Measurements from ENCODE around the gene GID4.

The GID4 gene

DNA sequence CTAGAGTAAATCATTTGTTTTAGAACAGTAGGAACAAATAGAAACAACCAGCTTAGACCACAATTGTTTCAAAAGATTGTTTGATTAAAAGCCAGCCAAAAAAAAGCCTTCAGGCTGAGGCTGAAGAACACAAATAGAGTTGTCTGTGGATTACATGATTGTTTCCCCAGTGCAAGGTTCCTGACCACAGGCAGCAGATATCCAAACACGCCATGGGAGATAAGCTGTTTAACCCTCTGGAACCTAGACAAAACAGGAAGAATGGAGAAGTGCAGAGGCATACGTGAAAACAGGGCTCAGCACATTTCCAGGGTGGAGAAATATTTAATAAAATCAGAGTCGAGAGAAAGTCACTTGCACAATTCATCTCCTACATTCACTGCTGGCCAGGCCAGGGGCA, 21.2 kb upstream of the GID4 start:
- DNase-seq, result no peak

DNA sequence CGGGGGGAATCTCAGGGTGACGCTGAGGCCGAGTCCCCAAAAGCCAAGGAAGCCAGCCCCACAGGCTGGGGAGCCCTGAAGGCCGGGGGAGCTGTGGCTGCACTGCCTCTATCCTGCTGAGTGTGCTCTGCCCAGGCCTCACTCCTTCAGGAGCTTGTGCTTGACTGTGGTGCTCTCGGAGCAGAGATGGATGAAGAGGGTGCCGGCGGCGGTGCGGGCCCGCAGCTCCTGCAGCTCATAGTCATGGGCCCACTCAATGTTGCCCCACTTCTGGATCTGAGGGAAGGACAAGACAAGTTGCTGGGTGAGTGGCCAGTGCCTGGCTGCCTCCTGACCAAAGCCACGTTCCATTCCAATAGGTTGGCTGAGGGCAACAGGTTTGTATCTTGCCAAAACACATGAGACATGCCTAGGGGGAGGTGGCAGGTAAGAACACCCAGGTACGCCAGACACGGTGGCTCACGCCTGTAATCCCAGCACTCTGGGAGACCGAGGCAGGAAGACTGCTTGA, 20.7 kb upstream of the GID4 start:
- no peak for DNase-seq

DNA sequence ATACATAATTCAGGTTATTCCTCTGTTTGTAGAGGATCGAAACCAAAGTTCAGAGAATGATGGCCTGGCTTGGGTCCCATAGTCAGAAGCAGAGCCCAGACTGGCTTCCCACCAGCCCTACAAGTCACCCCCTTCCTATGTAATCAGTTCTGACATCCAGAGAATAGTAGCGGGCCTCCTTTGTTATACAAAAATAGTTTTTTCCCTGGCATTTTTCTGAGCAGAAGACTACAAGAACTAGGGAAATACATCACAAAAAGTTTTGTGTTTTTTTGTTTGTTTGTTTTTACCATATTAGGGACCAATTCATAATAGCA, 19.4 kb upstream of the GID4 start:
- no peak for DNase-seq

DNA sequence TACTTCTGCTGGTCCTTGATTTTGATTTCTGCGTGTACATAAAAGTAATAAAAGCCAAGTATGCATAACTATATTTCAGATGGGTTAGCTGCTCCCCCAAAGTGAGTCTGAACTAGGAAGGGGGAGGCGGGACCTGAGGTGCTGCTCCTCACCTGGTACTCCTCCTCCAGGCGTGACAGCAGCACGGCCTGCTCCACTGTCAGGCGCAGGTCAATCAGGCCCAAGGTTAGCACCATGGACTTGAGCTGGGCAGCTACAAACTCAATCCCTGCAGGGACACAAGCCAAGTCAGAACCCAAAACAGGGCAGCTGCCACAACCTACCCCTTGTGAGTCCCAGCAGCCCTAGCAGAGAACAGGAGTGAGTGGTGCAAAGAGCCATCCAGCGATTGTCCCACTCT, 18.2 kb upstream of the GID4 start:
- no peak for DNase-seq

DNA sequence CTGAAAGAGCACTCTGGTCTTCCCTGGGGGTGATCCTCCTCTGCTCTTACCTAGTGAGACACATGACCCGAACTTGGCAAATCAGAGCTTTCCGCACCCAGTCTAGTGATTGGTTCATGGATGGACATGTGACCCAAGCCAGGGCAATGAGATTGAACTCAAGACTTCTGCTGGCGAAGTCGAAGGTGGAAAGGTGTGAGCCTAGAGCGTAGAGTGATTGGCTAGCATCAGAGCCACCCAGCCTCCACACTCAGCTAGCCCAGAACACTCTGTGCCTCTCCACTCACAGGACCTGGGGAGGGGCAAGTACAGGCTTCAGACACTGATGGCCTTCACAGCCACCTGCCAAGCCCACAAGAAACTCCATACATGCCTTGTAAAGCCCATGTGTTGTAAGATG, 17.8 kb upstream of the GID4 start:
- no peak for DNase-seq

DNA sequence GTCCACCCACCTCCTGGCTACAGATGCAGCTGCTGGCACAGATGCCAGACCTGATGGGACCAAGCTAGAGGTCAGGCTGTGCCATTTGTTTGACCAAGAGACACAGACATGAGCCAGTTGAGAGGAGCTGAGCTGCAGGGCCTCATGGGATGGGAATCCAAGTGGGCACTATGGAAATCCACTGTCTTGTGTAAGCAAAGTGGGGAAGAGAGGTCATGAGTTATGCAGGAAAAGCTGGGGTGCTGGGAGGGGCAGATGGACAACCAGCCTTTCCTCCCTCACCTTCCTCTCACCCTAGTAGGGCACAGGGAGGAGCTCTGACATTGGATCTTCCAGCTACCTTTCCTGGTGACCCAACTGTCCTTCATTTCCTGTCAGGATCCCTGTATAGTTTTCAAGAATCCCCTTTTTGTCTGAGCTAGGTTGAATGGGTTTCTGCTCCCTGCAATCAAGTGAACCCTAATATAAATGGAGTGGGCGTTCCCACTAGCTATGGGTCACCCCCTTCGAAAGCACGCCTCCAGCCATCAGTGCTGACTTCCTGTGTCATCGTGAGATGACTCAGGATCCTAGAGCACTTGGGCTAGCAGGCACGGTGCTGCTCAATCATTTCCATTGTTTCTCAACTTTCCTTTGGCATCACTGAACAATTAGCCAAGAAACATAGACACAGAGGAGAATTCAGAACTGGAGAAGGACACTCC, 13.8 kb upstream of the GID4 start:
- DNase-seq, result no peak

DNA sequence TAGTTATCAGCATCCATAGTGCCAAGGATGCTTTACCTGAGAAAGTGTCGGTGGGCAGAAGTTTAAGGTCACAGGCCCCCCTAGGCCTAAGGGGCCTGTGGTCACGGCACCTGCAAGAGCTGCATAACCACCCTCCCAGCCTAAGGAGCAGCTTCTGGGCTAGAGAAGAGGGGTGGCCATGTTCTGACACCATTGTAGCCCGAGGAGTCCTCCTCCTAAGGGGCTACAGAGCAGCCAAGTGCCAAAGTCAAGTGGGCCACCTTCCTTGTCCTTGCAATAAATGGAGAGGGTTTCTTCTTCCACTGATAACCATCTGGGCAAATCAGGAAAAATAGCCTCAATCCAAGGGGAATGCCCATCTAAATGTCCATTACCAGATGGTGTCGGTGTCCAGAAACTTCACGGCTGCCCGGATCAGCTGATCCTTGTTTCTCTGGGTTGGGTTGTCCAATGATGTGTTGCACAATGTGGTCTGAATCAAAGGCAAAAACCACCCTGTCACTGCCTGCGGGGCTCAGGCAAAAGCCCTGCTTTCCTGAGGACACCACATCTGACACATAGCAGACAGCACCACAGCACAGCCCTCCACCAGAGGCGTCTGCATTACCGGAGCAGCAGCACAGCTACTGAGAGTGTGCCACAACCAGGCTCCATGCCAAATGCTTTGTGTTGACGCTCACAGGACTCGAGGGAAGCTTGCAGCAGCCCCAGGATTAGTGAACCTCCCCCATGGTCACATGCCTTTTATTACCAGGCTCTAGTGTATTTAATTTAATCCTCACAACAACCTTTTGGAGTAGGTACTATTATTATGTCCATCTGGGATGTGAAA, 13.0 kb upstream of the GID4 start:
- peak; percentile 51 for DNase-seq

DNA sequence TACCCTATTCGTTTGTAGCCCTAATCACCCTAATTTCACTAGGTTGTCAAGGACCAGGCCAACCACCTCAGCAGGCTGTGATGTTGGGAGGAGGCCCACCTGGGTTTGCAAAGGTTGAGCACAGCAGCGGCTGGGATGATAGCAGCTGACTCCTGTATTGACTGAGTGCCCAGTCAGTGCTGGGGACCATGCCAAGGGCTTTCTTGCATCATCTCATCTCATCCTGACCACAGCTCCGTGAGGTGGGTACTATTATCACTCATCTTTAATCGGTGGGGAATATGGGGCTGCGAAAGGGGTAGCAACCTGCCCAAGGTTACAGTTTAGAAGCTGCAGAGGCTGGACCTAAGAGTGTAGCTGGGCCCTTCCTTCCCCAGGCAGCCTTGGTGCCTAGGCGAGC, 11.9 kb upstream of the GID4 start:
- DNase-seq, result peak; percentile 66

DNA sequence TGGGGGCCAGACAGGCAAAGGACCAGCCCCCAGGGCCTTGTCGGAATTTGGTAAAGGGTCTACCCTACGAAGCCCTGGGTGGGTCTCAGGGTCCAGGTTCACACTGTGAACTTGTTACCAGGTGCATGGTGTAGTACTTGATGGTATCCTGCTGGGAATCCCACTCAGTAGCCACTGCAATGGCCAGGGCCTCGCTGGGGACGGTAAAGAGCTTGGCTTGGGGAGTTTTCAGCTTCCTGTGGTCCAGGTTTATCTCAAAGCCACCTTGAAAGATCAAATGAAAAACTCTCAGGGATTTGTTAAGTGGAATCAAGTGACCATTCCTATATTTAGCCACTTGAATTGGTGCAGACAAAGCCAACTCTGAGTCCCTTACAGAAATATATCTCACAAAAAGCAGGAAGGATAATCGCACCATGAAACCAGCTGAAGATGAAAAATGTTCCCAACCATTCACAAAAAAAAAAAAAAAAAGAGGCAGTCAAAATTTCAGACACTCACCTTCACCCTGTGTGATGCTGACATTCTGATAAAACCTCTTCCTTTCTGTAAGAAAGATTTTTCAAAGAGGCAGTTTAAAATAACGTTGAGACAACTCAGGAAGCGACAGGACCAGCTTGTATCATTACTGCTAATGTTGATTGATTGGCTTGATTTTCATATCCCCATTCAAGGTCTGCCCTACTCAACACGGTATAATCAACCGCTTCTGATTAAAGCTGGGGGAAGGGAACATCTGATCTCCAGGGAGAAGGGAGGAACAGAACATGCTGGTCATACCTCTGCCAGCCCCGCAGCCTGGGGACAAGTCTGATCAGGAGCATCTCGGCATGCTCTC, 10.9 kb upstream of the GID4 start:
- DNase-seq, result no peak

DNA sequence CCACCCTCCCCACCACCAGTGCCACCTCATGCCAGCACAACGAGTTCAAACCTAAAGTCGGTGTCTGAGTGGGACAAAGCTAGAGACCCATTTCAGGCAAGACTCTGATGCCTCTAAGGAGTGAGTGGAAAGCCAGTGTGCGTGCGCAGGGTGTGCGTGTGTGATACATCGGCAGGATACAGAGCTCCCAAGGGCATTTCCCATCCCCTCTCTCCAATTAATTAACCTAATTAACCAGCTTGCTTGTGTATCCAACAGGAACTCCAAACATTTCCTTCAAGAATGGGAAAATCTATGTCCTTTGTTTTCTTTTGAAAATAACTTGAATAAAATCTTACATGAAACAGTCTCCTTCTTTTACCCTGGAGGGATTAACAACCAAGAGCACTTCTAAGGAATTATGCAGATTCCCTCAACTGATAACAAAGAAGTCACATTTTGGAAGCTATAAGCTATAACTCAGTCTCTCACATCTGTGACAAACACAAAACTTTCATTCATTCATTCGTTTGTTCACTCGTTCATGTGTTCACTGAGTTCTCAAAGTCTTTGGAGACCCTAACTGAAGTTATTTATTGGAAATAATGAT, 10.2 kb upstream of the GID4 start:
- DNase-seq, result no peak

DNA sequence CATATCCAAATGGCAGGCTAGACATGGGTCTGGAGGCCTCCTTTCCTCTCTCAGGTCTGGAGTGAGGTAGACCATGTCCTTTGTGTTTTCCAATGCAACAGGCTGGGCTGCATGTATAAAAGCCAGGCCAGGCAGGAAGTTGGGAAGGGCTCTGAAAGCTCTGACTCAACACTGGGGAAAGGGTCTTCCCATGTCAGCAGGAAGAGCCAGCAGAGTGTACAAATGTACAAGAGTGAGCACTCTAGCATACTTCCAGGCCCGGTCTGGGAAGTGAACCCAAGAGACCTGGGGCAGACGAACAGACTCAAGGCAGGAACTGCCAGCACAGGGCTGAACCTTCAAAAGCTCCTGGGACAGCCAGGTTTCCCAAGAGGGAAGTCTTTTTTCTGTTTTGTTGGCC, 7.3 kb upstream of the GID4 start:
- no peak for DNase-seq

DNA sequence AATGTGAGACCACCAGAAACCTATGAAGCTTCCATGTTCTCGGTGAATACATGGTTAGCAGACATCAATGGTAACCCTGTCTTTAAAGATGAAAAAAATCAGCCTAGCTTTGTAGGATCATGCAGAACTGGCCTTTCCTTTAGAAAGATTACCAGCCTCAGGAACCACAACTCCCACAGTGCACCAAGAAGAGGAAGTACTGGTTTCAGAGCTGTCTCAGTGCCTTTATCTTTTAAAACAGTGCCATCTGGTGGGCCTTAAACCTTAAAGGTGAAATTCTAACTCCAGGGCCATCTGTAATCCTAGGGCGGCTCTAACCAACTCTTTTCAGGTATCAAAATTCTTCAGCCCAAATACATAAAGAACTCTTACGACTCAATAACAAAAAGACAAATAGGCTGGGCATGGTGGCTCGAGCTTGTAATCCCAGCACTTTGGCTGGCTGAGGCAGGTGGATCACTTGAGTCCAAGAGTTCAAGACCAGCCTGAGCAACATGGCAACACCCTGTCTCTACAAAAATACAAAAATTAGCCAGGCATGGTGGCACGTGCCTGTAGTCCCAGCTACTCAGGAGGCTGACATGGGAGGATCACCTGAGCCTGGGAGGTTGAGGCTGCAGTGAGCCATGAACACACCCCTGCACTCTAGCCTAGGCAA, 5.6 kb upstream of the GID4 start:
- DNase-seq, result peak; percentile 68

DNA sequence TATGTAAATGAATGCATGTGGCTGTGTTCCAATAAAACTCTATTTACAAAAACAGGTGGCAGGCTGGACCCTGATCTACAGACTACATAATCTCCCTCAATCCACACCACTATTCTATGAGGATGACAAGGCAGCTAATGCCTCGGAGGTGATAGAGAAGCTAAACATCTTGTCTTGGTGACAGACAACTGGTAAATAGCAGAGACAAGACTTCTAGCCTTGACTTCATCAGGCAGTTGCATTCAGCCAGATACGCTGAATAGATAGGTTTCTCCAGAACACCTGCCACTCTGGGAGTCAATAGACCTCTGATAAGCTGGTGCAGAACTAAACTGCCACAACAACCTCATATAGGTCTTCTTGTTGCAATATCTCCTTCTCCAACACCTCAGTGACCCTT, 3.5 kb upstream of the GID4 start:
- no peak for DNase-seq

DNA sequence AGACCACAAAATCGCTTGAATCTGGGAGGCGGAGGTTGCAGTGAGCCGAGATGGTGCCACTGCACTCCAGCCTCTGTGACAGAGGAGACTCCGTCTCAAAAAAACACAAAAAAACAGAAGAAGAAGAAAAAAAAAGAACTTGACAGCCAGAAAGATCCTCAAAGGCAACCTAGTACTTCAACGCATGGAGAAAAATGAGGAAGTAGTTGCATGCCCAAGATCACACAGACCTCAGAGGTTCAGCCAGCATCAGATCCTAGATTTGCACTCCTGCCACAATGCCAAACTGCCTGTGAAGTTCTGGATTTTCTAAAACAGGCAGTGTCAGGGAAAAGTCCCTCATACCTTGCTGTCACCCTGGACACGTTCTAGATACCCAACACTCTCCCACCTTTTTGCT, 1.7 kb upstream of the GID4 start:
- DNase-seq, result no peak

DNA sequence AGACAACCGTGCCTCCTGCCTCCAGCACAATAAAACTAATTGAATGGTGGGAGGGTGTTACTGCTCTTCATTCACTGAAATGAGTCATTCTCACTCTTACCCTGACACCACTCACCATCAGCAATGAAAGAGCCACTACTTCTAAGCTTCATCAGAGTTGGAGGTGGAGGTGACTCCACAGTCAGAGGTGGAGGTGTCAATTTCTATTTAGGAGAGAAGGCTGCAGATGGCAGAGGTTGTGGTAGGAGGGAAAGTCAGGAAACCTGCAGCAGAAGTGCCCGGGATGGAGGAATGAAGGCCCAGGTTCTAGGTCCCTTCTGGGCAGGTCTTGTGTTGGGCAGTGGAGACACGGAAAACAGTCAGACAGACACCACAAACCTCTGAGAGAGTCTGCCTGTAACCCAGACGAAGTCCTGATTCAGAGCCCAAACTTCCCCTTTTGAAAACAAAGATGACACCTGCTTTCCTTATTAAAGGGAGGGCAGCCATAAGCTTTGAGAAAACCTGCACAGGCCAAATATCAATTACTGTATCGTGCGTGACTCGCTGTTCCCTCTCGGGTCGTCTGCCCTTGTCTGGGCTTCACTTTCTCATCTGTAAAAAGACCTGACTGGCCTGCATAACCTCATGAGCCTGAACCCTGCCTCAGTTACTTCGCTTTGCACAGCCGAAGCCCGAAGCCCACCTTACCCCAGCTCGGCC, 908 bp upstream of the GID4 start:
- DNase-seq, result no peak

DNA sequence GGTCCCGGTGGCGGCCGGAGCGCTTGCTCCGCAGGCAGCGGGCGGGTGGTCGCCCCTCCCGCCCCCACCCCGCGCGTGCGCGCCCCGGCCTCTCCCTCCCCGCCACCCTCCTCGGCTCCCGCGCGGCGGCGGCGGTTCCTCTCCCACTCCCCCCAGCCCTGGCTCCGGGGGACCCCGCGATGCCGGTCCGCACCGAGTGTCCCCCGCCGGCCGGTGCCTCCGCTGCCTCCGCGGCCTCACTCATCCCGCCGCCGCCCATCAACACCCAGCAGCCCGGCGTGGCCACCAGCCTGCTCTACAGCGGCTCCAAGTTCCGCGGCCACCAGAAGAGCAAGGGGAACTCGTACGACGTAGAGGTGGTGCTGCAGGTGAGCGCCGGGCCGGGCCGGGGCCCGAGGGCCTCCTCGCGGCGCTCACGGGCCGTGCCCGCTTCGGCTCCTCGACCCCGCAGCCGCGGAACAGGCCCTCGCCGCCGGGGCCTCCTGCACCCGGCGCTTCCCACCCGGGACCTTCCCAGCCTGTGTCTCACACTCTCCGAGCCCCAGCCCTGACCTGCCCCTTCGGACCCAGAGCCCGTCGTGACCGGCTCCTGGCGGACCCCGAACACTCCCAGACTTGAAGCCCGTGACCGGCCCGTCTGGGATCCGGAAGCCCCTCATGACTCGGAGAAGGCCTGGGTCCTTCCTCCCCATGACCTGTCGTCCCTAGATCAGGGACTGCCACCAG, 490 bp downstream of the GID4 start:
- DNase-seq, result no peak

DNA sequence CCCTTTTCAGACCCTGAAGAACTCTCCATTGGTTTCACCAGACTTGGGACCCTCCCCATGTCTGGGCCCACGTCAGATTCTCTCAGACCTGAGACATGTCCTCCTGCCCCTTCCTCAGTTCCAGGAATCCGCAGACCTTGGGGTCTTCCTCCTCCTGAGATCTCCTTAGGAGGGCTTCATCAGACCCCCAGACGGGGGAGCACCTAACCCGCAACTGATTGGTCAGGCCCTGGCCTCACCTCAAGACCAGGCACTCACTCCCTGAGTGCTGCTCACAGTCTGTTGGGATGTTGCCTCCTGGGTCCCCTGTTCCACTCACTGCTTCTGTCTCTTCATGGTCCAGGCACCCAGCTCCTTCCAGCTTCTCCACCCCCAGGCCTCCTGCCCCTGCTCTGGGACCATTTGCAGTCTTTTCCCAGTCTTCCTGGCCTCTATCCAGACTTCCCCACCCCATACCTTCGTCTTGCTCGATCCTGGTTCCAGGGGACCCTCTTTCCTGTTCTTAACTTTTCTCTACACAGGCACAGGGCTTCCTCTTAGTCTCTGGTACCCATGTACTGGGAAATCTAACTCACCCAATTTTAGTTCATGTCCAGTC, 1.2 kb downstream of the GID4 start:
- no peak for DNase-seq

DNA sequence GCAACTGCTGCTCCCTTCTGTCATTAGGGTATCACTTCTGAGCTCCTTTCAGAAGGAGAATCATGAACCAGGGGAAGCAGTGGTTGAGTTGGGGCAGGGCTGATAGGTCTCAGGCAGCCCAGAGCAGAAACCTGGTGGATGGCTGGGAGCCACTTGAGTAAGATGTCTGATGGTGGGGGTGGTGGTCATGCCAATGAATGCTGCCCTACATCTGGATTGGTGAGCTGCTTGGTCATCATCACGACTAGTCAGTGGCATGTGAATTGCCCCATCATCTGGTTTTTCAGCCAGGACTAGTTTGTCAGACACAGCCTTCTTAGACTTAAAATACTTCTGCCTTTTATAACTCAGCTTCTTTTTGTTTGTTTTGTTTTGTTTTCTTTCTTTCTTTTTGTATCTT, 2.6 kb downstream of the GID4 start:
- no peak for DNase-seq

DNA sequence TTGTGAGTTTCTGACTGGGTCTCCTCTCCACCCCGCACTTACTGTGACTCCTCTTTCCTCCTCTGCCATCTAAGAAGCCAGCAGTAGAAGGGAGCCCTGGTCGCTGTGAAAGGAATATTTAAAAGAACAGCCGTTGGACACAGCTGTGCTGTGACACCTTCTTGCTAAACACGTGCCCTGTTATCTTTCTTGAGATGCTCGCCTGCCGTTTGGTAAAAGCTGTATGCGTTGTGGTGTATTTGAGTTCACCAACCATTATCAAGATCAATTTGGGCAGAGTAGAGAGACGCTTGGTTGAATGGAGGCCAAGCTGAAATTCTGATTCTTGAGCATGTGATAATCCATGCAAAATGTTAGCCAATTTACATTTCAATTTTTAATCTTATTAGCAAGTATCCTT, 3.8 kb downstream of the GID4 start:
- no peak for DNase-seq

DNA sequence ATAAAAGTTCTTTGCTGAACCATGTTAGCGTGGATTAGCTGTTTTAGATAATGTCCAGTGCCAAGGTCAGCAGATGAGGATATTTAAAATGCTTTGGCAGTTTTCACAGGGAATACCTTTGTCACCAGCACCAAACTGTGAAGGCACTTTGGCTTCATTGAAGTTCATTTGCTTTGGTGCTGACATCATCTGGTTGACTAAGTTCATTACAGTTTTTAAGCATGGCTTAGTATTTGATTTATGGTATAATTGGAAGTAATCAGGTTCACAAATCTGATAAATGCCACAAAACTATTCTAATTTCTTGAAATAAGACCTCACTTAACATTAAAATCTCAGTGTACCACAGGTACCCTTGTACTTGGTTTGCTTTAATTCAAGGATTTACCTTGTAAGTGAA, 4.3 kb downstream of the GID4 start:
- no peak for DNase-seq

DNA sequence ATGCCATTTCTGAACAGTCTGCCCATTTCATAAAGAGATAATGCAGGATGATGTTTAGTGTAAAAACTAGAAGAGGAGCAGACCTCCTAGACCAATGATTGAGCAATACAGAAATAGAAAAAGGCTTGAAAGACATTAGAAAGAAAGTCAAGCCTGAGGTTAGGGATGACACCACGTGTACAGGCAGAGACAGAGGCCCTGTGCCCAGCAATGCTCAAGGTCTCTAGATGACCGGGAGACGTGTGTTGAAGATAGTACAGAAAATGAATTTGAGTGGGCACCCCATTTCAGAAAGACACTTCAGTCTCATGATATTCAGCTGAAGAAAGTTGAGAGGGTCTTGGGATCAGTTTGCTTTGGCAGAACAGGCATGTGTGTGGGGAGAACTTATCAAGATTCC, 5.4 kb downstream of the GID4 start:
- no peak for DNase-seq

Data from NCI-H2029 (cell line).